Dermis blood vessel endothelial cell (primary cell): ENCODE measurements around the gene TUFM. TPM values are rescaled to one million over a fixed set of nuclear protein-coding genes. Genes with fewer than 3 reads are reported as not detected.

Experiments used
- total RNA-seq: library from RNA; depleted of rRNA; stranded (reverse); fragments of >200 nt; gene quantifications from 2 replicates; pipeline ENCODE4 v1.2.3, GENCODE V29; 2014

TUFM gene
- total RNA-seq, 1 donor from 2014 or later: 127 TPM

Other genes starting within 250 kb of the TUFM start
- gene SULT1A2, start 249.3 kb downstream of the TUFM start, total RNA-seq: 0.14 TPM in 1 of 2 replicates, not detected in the other
- gene SULT1A1, start 236.3 kb downstream of the TUFM start, total RNA-seq: 1.2 and 4.4 TPM in 2 replicates
- gene NPIPB8, start 208.3 kb downstream of the TUFM start, total RNA-seq: 0.17 TPM in 1 of 2 replicates, not detected in the other
- 147 and 213 TPM in 2 replicates for gene EIF3C, start 134.9 kb downstream of the TUFM start, total RNA-seq
- 1.9 and 4.9 TPM in 2 replicates for gene NPIPB9, start 94.6 kb downstream of the TUFM start, total RNA-seq
- gene ATXN2L, start 23.3 kb downstream of the TUFM start, total RNA-seq: 33.5 and 74.3 TPM in 2 replicates
- 9.4 and 13.0 TPM in 2 replicates for gene SH2B1, start 17.5 kb upstream of the TUFM start, total RNA-seq
- not detected in 2 replicates for gene ATP2A1, start 32.1 kb upstream of the TUFM start, total RNA-seq
- gene RABEP2, start 78.9 kb upstream of the TUFM start, total RNA-seq: 61.1 and 74.8 TPM in 2 replicates
- not detected in 2 replicates for gene CD19, start 85.6 kb upstream of the TUFM start, total RNA-seq
- 26.8 and 30.0 TPM in 2 replicates for gene NFATC2IP, start 104.6 kb upstream of the TUFM start, total RNA-seq
- gene SPNS1, start 128.4 kb upstream of the TUFM start, total RNA-seq: 33.4 and 49.7 TPM in 2 replicates
- 0.68 and 1.2 TPM in 2 replicates for gene LAT, start 138.7 kb upstream of the TUFM start, total RNA-seq